AG04449 (cell line): ENCODE results near the gene C22orf39.

Experiments
- CTCF ChIA-PET: fragments of 350-600 bp; formaldehyde crosslinking; extraction: SDS; loops from one replicate; lab custom pipeline; 2021; ENCODE audit warnings: antibody characterized with exemption; lab: Yijun Ruan, JAX
- POLR2A ChIA-PET: fragments of 400-600, 350-600 bp; formaldehyde crosslinking; extraction: SDS; loops from one replicate; lab custom pipeline; 2020; ENCODE audit warnings: antibody characterized with exemption, inconsistent platforms; lab: Yijun Ruan, JAX
- DNase-seq: peaks from one replicate; pipeline ENCODE4 v3.0.0-alpha.2; 2010; ENCODE audit warnings: low read depth, low spot score
- H3K4me3 ChIP-seq: 2 replicates; pipeline ENCODE4 v1.5.1; 2011; ENCODE audit warnings: low read depth, mild to moderate bottlenecking, control low read depth, low read length
- TF ChIP-seq, protein P1 (sequence below): IDR thresholded peaks from one replicate; pipeline ENCODE4 v1.5.1; 2011; ENCODE audit warnings: mild to moderate bottlenecking, moderate library complexity, low read length, control low read depth, inconsistent platforms; ENCODE audit not compliant: insufficient read depth; ENCODE audit errors: missing control alignments

The C22orf39 gene

DNA sequence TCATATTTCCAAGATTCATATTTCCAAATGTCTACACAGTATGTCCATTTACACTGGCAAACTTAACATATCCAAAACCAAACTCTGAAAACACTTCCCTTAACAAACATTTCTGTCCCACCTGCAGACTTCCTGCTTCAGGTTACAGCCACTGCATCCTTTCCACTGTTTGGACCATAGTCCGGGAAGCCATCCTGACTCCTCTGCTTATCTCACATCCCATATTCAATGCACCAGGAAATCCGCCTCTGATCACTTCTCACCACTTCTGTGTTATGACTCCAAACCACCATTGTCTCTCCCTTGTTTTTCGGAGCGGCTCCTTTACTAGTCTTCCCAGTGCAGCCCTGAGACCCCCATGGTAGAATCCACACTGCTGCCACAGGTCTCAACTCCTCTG is 46.0 kb downstream of the C22orf39 start:
- DNase-seq, result no peak
- CTCF ChIA-PET, result no interaction called here
- POLR2A ChIA-PET, result no interaction called here
- TF ChIP-seq, protein P1, sequence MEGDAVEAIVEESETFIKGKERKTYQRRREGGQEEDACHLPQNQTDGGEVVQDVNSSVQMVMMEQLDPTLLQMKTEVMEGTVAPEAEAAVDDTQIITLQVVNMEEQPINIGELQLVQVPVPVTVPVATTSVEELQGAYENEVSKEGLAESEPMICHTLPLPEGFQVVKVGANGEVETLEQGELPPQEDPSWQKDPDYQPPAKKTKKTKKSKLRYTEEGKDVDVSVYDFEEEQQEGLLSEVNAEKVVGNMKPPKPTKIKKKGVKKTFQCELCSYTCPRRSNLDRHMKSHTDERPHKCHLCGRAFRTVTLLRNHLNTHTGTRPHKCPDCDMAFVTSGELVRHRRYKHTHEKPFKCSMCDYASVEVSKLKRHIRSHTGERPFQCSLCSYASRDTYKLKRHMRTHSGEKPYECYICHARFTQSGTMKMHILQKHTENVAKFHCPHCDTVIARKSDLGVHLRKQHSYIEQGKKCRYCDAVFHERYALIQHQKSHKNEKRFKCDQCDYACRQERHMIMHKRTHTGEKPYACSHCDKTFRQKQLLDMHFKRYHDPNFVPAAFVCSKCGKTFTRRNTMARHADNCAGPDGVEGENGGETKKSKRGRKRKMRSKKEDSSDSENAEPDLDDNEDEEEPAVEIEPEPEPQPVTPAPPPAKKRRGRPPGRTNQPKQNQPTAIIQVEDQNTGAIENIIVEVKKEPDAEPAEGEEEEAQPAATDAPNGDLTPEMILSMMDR, result no peak
- H3K4me3 ChIP-seq, result no peak overlapping the region

DNA sequence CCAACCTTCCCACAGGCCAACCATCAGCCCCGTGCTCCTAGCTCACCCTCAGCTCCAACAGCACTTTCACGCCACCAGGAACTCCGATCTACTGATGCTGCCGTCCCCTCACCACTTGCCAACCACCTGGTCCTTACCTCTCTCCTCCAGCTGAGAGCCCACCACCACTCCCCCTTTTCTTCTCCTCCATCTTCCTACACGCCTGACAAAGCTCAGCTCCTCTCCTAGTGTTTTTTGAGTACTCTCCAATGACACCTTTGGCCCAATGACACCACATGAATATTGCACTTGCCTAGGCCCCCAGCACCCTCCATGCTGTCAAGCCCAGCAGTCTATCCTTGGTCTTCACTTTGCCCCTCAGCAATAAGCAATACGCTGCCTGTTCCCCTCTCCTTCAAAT is 46.6 kb downstream of the C22orf39 start:
- TF ChIP-seq, protein P1, result no peak
- ChIA-PET CTCF (interaction anchor here (0.7 to 0.9 kb wide), 2 partner anchors 15 to 229 kb away, joined by 3 read pairs; no protein-coding TSS in a partner anchor), POLR2A (no interaction called here)
- no peak for DNase-seq
- H3K4me3 ChIP-seq, result no peak overlapping the region

GRCh38 chr22:19398652-19399051 is 48.9 kb downstream of the C22orf39 start:
- POLR2A ChIA-PET, result no interaction called here
- TF ChIP-seq, protein P1, result no peak
- no peak for DNase-seq
- CTCF ChIA-PET, result no interaction called here
- H3K4me3 ChIP-seq, result no peak overlapping the region

GRCh38 chr22:19398206-19398605 is 49.3 kb downstream of the C22orf39 start:
- ChIA-PET POLR2A (no interaction called here), CTCF (no interaction called here)
- no peak for DNase-seq
- H3K4me3 ChIP-seq, result no peak overlapping the region
- TF ChIP-seq, protein P1, result no peak

GRCh38 chr22:19397734-19398104 is 49.8 kb downstream of the C22orf39 start:
- peak; percentile 4 for DNase-seq
- ChIA-PET POLR2A (no interaction called here), CTCF (no interaction called here)
- TF ChIP-seq, protein P1, result no peak
- H3K4me3 ChIP-seq, result no peak overlapping the region

GRCh38 chr22:19396934-19397733 is 50.4 kb downstream of the C22orf39 start:
- POLR2A ChIA-PET, result no interaction called here
- DNase-seq, result no peak
- TF ChIP-seq, protein P1, result no peak
- CTCF ChIA-PET, result interaction anchor here (0.6 to 1.3 kb wide), 2 partner anchors 10 to 233 kb away, joined by 3 read pairs; no protein-coding TSS in a partner anchor
- H3K4me3 ChIP-seq, result no peak overlapping the region
